DOHH2 (cell line): ENCODE data around the gene PDZK1IP1.

Source experiments
- EZH2phosphoT487 ChIP-seq: fragments of 200-600 bp; sonication (generic); IDR thresholded peaks from 2 replicates; pipeline ENCODE4 v1.6.1; 2017; ENCODE audit warnings: borderline replicate concordance, mild to moderate bottlenecking, antibody characterized with exemption, low read length, moderate library complexity, mixed read lengths
- TF ChIP-seq, protein P1 (sequence below): fragments of 200-600 bp; sonication (generic); IDR thresholded peaks from one replicate; pipeline ENCODE4 v1.5.1; 2014; ENCODE audit warnings: antibody characterized with exemption, mild to moderate bottlenecking, low read depth, low read length; ENCODE audit not compliant: poor library complexity, severe bottlenecking

DNA sequence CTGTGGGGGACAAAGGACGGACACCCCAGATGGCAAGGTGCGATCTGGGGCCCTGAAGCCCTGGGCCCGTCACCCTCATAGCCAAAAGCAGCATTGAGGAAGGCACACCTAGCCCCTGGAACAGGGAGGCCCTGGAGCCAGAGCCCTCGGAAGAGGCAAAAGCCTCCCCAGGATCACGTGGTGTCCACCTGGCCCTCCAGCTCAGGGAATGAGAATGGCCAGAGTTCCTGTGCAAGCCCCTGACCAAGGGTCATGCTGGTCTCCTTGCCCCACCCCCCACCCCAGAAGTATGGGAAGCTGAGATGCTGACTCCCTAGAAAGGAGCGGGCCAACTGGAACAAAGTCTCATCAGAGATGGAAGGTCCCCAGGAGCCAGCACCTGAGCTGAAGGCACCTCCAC lies 1.0 kb upstream of the PDZK1IP1 start:
- no peak for TF ChIP-seq EZH2phosphoT487
- TF ChIP-seq, protein P1, sequence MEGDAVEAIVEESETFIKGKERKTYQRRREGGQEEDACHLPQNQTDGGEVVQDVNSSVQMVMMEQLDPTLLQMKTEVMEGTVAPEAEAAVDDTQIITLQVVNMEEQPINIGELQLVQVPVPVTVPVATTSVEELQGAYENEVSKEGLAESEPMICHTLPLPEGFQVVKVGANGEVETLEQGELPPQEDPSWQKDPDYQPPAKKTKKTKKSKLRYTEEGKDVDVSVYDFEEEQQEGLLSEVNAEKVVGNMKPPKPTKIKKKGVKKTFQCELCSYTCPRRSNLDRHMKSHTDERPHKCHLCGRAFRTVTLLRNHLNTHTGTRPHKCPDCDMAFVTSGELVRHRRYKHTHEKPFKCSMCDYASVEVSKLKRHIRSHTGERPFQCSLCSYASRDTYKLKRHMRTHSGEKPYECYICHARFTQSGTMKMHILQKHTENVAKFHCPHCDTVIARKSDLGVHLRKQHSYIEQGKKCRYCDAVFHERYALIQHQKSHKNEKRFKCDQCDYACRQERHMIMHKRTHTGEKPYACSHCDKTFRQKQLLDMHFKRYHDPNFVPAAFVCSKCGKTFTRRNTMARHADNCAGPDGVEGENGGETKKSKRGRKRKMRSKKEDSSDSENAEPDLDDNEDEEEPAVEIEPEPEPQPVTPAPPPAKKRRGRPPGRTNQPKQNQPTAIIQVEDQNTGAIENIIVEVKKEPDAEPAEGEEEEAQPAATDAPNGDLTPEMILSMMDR = no peak
